OCI-LY1 (cell line): ENCODE results near the gene TENM4.

ENCODE experiments used
- H2AFZ ChIP-seq: fragments of 200-600 bp; sonication (generic), shearing (Covaris generic); 2 replicates; pipeline ENCODE4 v1.6.0; 2014; ENCODE audit warnings: antibody characterized with exemption, mild to moderate bottlenecking, low read length
- H3F3A ChIP-seq: fragments of 200-600 bp; sonication (generic), shearing (Covaris generic); 2 replicates; pipeline ENCODE4 v1.6.0; 2014; ENCODE audit warnings: mild to moderate bottlenecking, antibody characterized with exemption, low read length, moderate library complexity; ENCODE audit not compliant: insufficient read depth
- H3K27ac ChIP-seq: fragments of 200-600 bp; sonication (generic); 2 replicates; pipeline ENCODE4 v1.5.1; 2014; ENCODE audit warnings: low read length, mixed run types, mild to moderate bottlenecking, low read depth; ENCODE audit not compliant: poor library complexity, severe bottlenecking
- H3K27me3 ChIP-seq: fragments of 200-600 bp; sonication (generic); 2 replicates; pipeline ENCODE4 v1.6.0; 2014; ENCODE audit warnings: antibody characterized with exemption, mild to moderate bottlenecking, low read length, moderate library complexity; ENCODE audit not compliant: insufficient read depth
- H3K36me3 ChIP-seq: fragments of 200-600 bp; sonication (generic); 2 replicates; pipeline ENCODE4 v1.6.1; 2014; ENCODE audit warnings: mild to moderate bottlenecking, antibody characterized with exemption, low read length, moderate library complexity, mixed read lengths; ENCODE audit not compliant: insufficient read depth
- H3K4me1 ChIP-seq: fragments of 200-600 bp; sonication (generic); 2 replicates; pipeline ENCODE4 v1.5.1; 2014; ENCODE audit warnings: mild to moderate bottlenecking, low read length, moderate library complexity; ENCODE audit not compliant: insufficient read depth, severe bottlenecking
- H3K4me2 ChIP-seq: fragments of 200-600 bp; sonication (generic), shearing (Covaris generic); 2 replicates; pipeline ENCODE4 v1.6.1; 2014; ENCODE audit warnings: low read length
- H3K4me3 ChIP-seq: fragments of 200-600 bp; sonication (generic); 2 replicates; pipeline ENCODE4 v1.5.1; 2014; ENCODE audit warnings: low read length, low read depth, mild to moderate bottlenecking, mixed read lengths; ENCODE audit not compliant: poor library complexity, severe bottlenecking
- H3K79me2 ChIP-seq: fragments of 200-600 bp; shearing (Covaris generic); 2 replicates; pipeline ENCODE4 v1.6.1; 2016; ENCODE audit warnings: mixed run types, low read length, mixed read lengths; ENCODE audit not compliant: insufficient read depth
- H3K9ac ChIP-seq: fragments of 200-600 bp; sonication (generic), shearing (Covaris generic); 2 replicates; pipeline ENCODE4 v1.6.1; 2014; ENCODE audit warnings: mild to moderate bottlenecking, low read length, mixed read lengths
- H3K9me2 ChIP-seq: fragments of 200-600 bp; sonication (generic), shearing (Covaris generic); 2 replicates; pipeline ENCODE4 v1.6.1; 2014; ENCODE audit warnings: low read depth, mild to moderate bottlenecking, low read length, mixed read lengths
- H3K9me3 ChIP-seq: fragments of 200-600 bp; shearing (Covaris generic); 2 replicates; pipeline ENCODE4 v1.6.1; 2014; ENCODE audit warnings: low read length, mixed read lengths
- H4K20me1 ChIP-seq: fragments of 200-600 bp; sonication (generic), shearing (Covaris generic); 2 replicates; pipeline ENCODE4 v1.6.0; 2016; ENCODE audit warnings: mild to moderate bottlenecking, low read length; ENCODE audit not compliant: insufficient read depth
- CTCF ChIP-seq: fragments of 200-600 bp; sonication (generic), shearing (Covaris generic); IDR thresholded peaks from 2 replicates; pipeline ENCODE4 v1.5.1; 2017; ENCODE audit warnings: mild to moderate bottlenecking, antibody characterized with exemption, low read length, moderate library complexity, mixed read lengths
- EZH2 ChIP-seq: fragments of 200-600 bp; sonication (generic), shearing (Covaris generic); IDR thresholded peaks from 2 replicates; pipeline ENCODE4 v1.8.0; 2017; ENCODE audit warnings: borderline replicate concordance, mixed run types, mild to moderate bottlenecking, antibody characterized with exemption, low read length, moderate library complexity, mixed read lengths

The TENM4 gene

GRCh38 chr11:78952890-78953289, 487.9 kb downstream of the TENM4 start:
- Histone ChIP-seq H3K4me3 (no peak overlapping the region), H3K27ac (no peak overlapping the region), H3K9me3 (no peaks in the 10 kb centered on the region), H3K4me1 (no peaks in the 10 kb centered on the region), H3K9ac (no peak overlapping the region), H4K20me1 (no peaks in the 10 kb centered on the region), H3K36me3 (no peaks in the 10 kb centered on the region), H3K4me2 (no peak overlapping the region), H3K9me2 (no peaks in the 10 kb centered on the region), H3K27me3 (0 out of 2 replicates have a peak, but pooled peaks cover 3% of the 10 kb centered on the region), H3K79me2 (no peaks in the 10 kb centered on the region), H2AFZ (no peak overlapping the region), H3F3A (no peaks in the 10 kb centered on the region)
- no peak for TF ChIP-seq CTCF
- TF ChIP-seq EZH2: no peak

- H3K36me3 ChIP-seq: no peaks in the 10 kb centered on the region
- no peak overlapping the region for H3K4me3 ChIP-seq
- no peaks in the 10 kb centered on the region for H3K79me2 ChIP-seq
- no peak overlapping the region for H3K9ac ChIP-seq
- H3K4me2 ChIP-seq: no peak overlapping the region
- H4K20me1 ChIP-seq: no peaks in the 10 kb centered on the region
- H3K27me3 ChIP-seq: 0 out of 2 replicates have a peak, but pooled peaks cover 3% of the 10 kb centered on the region
- no peaks in the 10 kb centered on the region for H3K9me2 ChIP-seq
- H2AFZ ChIP-seq: no peak overlapping the region
- no peaks in the 10 kb centered on the region for H3K4me1 ChIP-seq
- H3K27ac ChIP-seq: no peak overlapping the region
- no peaks in the 10 kb centered on the region for H3F3A ChIP-seq
- TF ChIP-seq CTCF (no peak), EZH2 (no peak)
- H3K9me3 ChIP-seq: no peaks in the 10 kb centered on the region
Observed at GRCh38 chr11:78952175-78952574, 488.7 kb downstream of the TENM4 start.

GRCh38 chr11:78949976-78950690, 490.7 kb downstream of the TENM4 start:
- H3K9me2 ChIP-seq: no peaks in the 10 kb centered on the region
- no peak overlapping the region for H3K4me3 ChIP-seq
- H3K36me3 ChIP-seq: no peaks in the 10 kb centered on the region
- no peaks in the 10 kb centered on the region for H3F3A ChIP-seq
- no peaks in the 10 kb centered on the region for H3K9me3 ChIP-seq
- no peak overlapping the region for H3K27ac ChIP-seq
- no peak for TF ChIP-seq EZH2
- no peak for TF ChIP-seq CTCF
- H3K79me2 ChIP-seq: no peaks in the 10 kb centered on the region
- H4K20me1 ChIP-seq: no peaks in the 10 kb centered on the region
- H3K4me2 ChIP-seq: no peak overlapping the region
- no peaks in the 10 kb centered on the region for H3K4me1 ChIP-seq
- H3K27me3 ChIP-seq: 0 out of 2 replicates have a peak, but pooled peaks cover 3% of the 10 kb centered on the region
- no peak overlapping the region for H2AFZ ChIP-seq
- H3K9ac ChIP-seq: no peak overlapping the region
